ENCODE results near the gene CHD2. TPM values are rescaled to one million over a fixed set of nuclear protein-coding genes. Genes with fewer than 3 reads are reported as not detected.

Gene CHD2
- total RNA-seq, 1 donor from 2014 or later: 54.2 TPM

DNA sequence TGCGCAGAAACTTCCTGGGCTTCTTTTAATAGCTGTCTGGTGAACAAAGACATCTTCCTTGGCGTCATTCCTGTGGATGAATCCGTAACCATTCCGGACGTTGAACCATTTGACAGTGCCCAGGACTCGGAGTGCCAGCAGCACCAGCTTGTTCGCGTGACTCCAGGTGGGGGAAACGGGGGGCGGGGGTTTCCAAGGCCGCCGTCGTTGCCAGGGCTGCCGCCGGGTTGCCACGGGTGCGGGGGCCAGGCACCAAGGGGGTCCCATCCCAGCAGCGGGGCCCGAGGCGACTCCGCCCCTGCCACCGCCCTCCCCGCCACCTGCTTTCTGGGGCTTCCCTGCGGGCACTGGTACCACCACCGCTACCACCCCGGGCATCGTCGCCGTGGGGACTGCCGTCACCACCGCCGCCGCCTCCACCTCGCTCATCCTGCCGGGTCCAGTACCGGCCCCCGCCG lies 166.1 kb downstream of the CHD2 start:
- TF ChIP-seq, protein P1, sequence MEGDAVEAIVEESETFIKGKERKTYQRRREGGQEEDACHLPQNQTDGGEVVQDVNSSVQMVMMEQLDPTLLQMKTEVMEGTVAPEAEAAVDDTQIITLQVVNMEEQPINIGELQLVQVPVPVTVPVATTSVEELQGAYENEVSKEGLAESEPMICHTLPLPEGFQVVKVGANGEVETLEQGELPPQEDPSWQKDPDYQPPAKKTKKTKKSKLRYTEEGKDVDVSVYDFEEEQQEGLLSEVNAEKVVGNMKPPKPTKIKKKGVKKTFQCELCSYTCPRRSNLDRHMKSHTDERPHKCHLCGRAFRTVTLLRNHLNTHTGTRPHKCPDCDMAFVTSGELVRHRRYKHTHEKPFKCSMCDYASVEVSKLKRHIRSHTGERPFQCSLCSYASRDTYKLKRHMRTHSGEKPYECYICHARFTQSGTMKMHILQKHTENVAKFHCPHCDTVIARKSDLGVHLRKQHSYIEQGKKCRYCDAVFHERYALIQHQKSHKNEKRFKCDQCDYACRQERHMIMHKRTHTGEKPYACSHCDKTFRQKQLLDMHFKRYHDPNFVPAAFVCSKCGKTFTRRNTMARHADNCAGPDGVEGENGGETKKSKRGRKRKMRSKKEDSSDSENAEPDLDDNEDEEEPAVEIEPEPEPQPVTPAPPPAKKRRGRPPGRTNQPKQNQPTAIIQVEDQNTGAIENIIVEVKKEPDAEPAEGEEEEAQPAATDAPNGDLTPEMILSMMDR (IDR thresholded peaks at IDR 0.05; ENCODE audit: insufficient read depth, low read length, poor library complexity, severe bottlenecking): no peak
- Histone ChIP-seq H3K27me3 (ENCODE audit: control insufficient read depth, insufficient read depth, low read length) (peaks cover 10% of the 10 kb centered on the region), H3K4me3 (ENCODE audit: low read depth, low read length) (no peak overlapping the region), H3K36me3 (ENCODE audit: control insufficient read depth, insufficient read depth, low read length) (no peaks in the 10 kb centered on the region)
- no peak for DNase-seq (ENCODE audit: low read depth)

DNA sequence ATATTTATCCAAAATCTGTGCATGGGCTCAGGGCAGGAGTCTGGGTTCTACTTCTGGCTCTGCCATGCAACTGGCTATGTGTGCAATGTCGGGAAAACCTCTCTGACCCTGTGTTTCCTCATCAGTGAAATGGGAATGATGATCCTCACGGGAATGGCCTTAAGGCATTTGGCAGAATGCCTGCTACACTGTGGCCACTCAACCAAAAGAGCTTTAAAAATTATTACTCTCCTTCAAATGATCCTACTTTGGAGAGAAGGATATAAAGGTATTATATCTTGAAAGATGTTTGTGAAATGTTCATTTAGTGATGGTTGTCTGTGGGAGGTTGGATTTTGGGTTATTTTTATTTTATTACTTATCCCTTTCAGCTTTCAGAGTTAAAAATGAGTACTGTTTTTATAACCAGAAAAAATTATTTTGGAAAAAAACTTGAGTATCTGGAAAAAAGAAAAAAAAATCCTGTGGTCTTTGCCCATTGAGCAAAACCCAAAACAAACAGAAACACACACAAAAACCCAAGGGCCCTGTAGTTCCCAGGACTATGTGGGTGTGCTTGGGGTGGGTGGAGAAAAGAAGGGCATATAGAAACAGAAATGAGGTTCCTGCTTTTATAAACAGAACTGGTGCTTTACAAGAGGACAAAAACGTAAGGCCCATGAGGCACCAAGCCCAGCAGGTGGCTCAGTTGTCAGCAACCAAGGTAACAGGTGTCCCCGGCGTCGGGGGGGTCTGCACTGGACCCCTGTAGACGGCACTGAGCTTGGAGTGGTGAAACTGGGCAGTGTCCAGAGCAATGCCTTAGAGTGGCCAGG lies 166.9 kb downstream of the CHD2 start:
- H3K36me3 ChIP-seq (ENCODE audit: control insufficient read depth, insufficient read depth, low read length): no peaks in the 10 kb centered on the region
- TF ChIP-seq, protein P1 (IDR thresholded peaks at IDR 0.05; ENCODE audit: insufficient read depth, low read length, poor library complexity, severe bottlenecking): no peak
- H3K27me3 ChIP-seq (ENCODE audit: control insufficient read depth, insufficient read depth, low read length): peaks cover 16% of the 10 kb centered on the region
- H3K4me3 ChIP-seq (ENCODE audit: low read depth, low read length): no peak overlapping the region
- DNase-seq (ENCODE audit: low read depth): no peak

DNA sequence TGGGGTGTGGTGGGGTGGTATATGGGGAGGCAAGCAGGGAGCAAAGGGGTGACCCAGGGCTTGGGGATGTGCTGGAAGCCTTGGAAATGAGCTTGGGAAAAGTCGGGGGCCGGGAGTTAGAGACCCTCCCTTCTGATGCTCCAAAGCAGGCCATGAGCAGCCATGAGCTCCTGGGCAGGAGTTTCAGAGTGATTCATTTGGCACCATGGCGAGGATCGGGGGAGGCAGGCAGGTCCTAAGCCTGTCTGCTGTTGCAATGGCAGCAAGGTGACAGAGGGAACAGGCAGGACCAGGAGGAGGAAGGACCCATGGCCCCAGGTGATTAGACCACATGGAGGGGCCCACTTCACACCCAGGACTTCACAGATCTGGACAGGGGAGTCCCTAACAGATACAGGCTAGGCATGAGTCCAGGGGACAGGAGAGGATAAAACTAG lies 167.5 kb downstream of the CHD2 start:
- Histone ChIP-seq H3K36me3 (ENCODE audit: control insufficient read depth, insufficient read depth, low read length) (no peaks in the 10 kb centered on the region), H3K4me3 (ENCODE audit: low read depth, low read length) (no peak overlapping the region), H3K27me3 (ENCODE audit: control insufficient read depth, insufficient read depth, low read length) (peaks cover 20% of the 10 kb centered on the region)
- TF ChIP-seq, protein P1 (IDR thresholded peaks at IDR 0.05; ENCODE audit: insufficient read depth, low read length, poor library complexity, severe bottlenecking): no peak
- no peak for DNase-seq (ENCODE audit: low read depth)

DNA sequence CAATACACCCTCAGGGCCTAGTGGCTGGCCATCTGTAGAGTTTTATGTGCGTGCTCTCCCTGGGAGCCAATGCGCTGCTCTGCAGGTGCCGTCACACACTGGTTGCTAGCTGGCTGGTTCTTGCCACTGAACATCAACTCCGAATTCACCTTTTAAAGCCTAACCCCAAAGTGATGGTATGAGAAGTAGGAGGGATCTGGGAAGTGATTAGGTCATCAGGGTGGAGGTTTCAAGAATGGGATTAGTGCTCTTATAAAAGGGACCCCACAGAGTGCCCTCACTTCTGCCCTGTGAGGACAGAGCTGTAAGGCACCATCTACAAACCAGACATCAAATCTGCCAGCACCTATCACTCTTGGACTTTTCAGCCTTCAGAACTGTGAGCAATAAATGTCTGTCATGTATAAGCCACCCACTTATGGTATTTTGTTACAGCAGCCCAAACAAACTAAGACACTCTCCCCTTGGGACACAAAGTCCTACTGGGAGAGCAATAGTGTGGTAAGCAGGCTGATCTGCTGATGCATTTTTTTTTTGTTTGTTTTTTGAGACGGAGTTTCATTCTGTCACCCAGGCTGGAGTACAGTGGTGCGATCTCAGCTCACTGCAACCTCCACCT lies 168.6 kb downstream of the CHD2 start:
- TF ChIP-seq, protein P1 (IDR thresholded peaks at IDR 0.05; ENCODE audit: insufficient read depth, low read length, poor library complexity, severe bottlenecking): no peak
- no peak for DNase-seq (ENCODE audit: low read depth)

DNA sequence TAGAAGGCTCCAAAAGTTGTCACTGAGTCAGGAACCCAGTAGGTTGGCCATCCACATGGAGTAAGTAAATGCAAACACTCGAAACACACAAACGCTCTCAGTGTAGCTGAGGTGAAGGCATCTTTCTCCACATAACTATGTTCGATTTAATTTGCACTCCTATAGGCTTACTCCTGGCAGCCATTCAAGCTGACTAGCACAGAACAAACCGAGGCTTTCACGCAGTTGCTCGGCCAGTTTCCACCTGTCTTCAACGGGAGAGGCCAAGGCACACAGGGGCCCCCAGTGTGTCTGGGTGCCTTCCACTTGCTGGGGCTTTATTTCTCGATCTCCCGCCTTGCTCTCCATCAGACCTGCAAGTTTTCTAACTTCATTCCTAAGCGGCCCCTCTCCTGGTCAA lies 170.0 kb downstream of the CHD2 start:
- no peak overlapping the region for H3K4me3 ChIP-seq (ENCODE audit: low read depth, low read length)
- TF ChIP-seq, protein P1 (IDR thresholded peaks at IDR 0.05; ENCODE audit: insufficient read depth, low read length, poor library complexity, severe bottlenecking): no peak
- DNase-seq (ENCODE audit: low read depth): no peak
- H3K36me3 ChIP-seq (ENCODE audit: control insufficient read depth, insufficient read depth, low read length): no peaks in the 10 kb centered on the region
- H3K27me3 ChIP-seq (ENCODE audit: control insufficient read depth, insufficient read depth, low read length): peaks cover 34% of the 10 kb centered on the region

More for the DNA sequence above, 168.6 kb downstream of the CHD2 start:
- Histone ChIP-seq H3K36me3 (ENCODE audit: control insufficient read depth, insufficient read depth, low read length) (no peaks in the 10 kb centered on the region), H3K4me3 (ENCODE audit: low read depth, low read length) (no peak overlapping the region), H3K27me3 (ENCODE audit: control insufficient read depth, insufficient read depth, low read length) (peaks cover 25% of the 10 kb centered on the region)

Data from kidney epithelial cell (primary cell).